NCI-H2029 (cell line): Measurements from ENCODE around the gene CCDC91.

Source experiments
- DNase-seq: peaks from one replicate; lab custom pipeline; 2025; lab: John Stamatoyannopoulos, UW

CCDC91 gene

GRCh38 chr12:28537474-28537873 is 347.2 kb downstream of the CCDC91 start:
- no peak for DNase-seq

GRCh38 chr12:28539691-28540323 is 349.6 kb downstream of the CCDC91 start:
- DNase-seq = no peak

- DNase-seq = no peak
Measured at GRCh38 chr12:28540324-28540714, 350.1 kb downstream of the CCDC91 start.

- no peak for DNase-seq
Measured at GRCh38 chr12:28543021-28543890, 353.0 kb downstream of the CCDC91 start.

- no peak for DNase-seq
Measured at GRCh38 chr12:28550757-28551704, 360.8 kb downstream of the CCDC91 start.

- DNase-seq = no peak
Measured at GRCh38 chr12:28552251-28552970, 362.2 kb downstream of the CCDC91 start.

GRCh38 chr12:28555748-28556147 is 365.5 kb downstream of the CCDC91 start:
- no peak for DNase-seq

GRCh38 chr12:28558250-28558649 is 368.0 kb downstream of the CCDC91 start:
- no peak for DNase-seq

GRCh38 chr12:28563286-28563685 is 373.0 kb downstream of the CCDC91 start:
- DNase-seq = no peak

GRCh38 chr12:28563936-28564335 is 373.7 kb downstream of the CCDC91 start:
- DNase-seq = no peak

- DNase-seq = no peak
Measured at GRCh38 chr12:28568118-28568517, 377.9 kb downstream of the CCDC91 start.

GRCh38 chr12:28568704-28569103 is 378.4 kb downstream of the CCDC91 start:
- no peak for DNase-seq

GRCh38 chr12:28569698-28570411 is 379.6 kb downstream of the CCDC91 start:
- DNase-seq = no peak

GRCh38 chr12:28570811-28571210 is 380.6 kb downstream of the CCDC91 start:
- DNase-seq = no peak

- DNase-seq = no peak
Measured at GRCh38 chr12:28574746-28575592, 384.7 kb downstream of the CCDC91 start.

GRCh38 chr12:28575593-28576205 is 385.4 kb downstream of the CCDC91 start:
- no peak for DNase-seq

GRCh38 chr12:28578361-28578760 is 388.1 kb downstream of the CCDC91 start:
- no peak for DNase-seq

GRCh38 chr12:28578833-28579252 is 388.6 kb downstream of the CCDC91 start:
- DNase-seq = no peak

- no peak for DNase-seq
Measured at GRCh38 chr12:28582672-28583376, 392.6 kb downstream of the CCDC91 start.
